IMR-90 (cell line): ENCODE measurements around the gene VPREB3. TPM values are rescaled to one million over a fixed set of nuclear protein-coding genes. Genes with fewer than 3 reads are reported as not detected.

Experiments
- ATAC-seq: fragments of 200-7000 bp; cut with Tn5 transposase; 2 replicates; pipeline ENCODE4 v1.9.1; 2020; ENCODE audit warnings: low read depth, mild to moderate bottlenecking, moderate library complexity
- BruUV-seq: library from RNA; stranded (reverse); fragments of 400-500 nt; replicated peaks from 2 replicates; lab custom pipeline; 2021; lab: Mats Ljungman, UMichigan
- CTCF ChIA-PET: fragments of 300-600 bp; formaldehyde crosslinking; extraction: SDS; loops from one replicate; lab custom pipeline; 2021; ENCODE audit warnings: antibody characterized with exemption; lab: Yijun Ruan, JAX
- POLR2A ChIA-PET: fragments of 300-600 bp; sonication (Branson Sonifier 250); formaldehyde crosslinking; loops from one replicate; lab custom pipeline; 2022; ENCODE audit warnings: antibody characterized with exemption; ENCODE audit not compliant: unreplicated experiment; lab: Charles Lee
- DNase-seq: peaks from one replicate; pipeline ENCODE4 v3.0.0; 2013
- H2AFZ ChIP-seq: replicated peaks from 2 replicates; pipeline ENCODE3; 2013; ENCODE audit warnings: low read length, mild to moderate bottlenecking; ENCODE audit not compliant: poor library complexity
- H2AK5ac ChIP-seq: 2 replicates; pipeline ENCODE4 v1.6.1; 2013; ENCODE audit warnings: low read depth, low read length, inconsistent platforms
- H2AK9ac ChIP-seq: replicated peaks from 2 replicates; pipeline ENCODE3; 2013; ENCODE audit warnings: mild to moderate bottlenecking, low read depth, low read length, moderate library complexity; ENCODE audit not compliant: poor library complexity
- H2BK120ac ChIP-seq: 2 replicates; pipeline ENCODE4 v1.6.1; 2013; ENCODE audit warnings: low read depth, low read length, inconsistent platforms
- H2BK15ac ChIP-seq: 3 replicates; pipeline ENCODE4 v1.6.1; 2013; ENCODE audit warnings: low read depth, low read length, inconsistent platforms
- H2BK20ac ChIP-seq: 2 replicates; pipeline ENCODE4 v1.6.1; 2013; ENCODE audit warnings: low read depth, mild to moderate bottlenecking, inconsistent platforms, low read length, moderate library complexity
- H2BK5ac ChIP-seq: 2 replicates; pipeline ENCODE4 v1.6.1; 2013; ENCODE audit warnings: mild to moderate bottlenecking, low read depth, low read length, inconsistent platforms; ENCODE audit not compliant: poor library complexity, severe bottlenecking
- H3K14ac ChIP-seq: replicated peaks from 2 replicates; pipeline ENCODE4 v1.6.1; 2013; ENCODE audit warnings: low read depth, low read length, inconsistent platforms
- H3K18ac ChIP-seq: 2 replicates; pipeline ENCODE4 v1.6.1; 2013; ENCODE audit warnings: low read depth, low read length, control low read depth
- H3K23ac ChIP-seq: 2 replicates; pipeline ENCODE4 v1.6.1; 2013; ENCODE audit warnings: low read depth, low read length, inconsistent platforms
- H3K27ac ChIP-seq: 2 replicates; pipeline ENCODE4 v1.5.1; 2013; ENCODE audit warnings: mild to moderate bottlenecking, control low read depth, low read length; ENCODE audit not compliant: insufficient read depth
- H3K27me3 ChIP-seq: 2 replicates; pipeline ENCODE4 v1.6.1; 2013; ENCODE audit warnings: low read length; ENCODE audit not compliant: control insufficient read depth, insufficient read depth
- H3K36me3 ChIP-seq: 2 replicates; pipeline ENCODE4 v1.6.1; 2013; ENCODE audit warnings: low read length, mixed read lengths; ENCODE audit not compliant: control insufficient read depth, insufficient read depth
- H3K4ac ChIP-seq: 2 replicates; pipeline ENCODE4 v1.6.1; 2013; ENCODE audit warnings: low read depth, low read length, inconsistent platforms
- H3K4me1 ChIP-seq: 2 replicates; pipeline ENCODE4 v1.6.1; 2013; ENCODE audit warnings: low read length, mixed read lengths; ENCODE audit not compliant: control insufficient read depth, insufficient read depth
- H3K4me2 ChIP-seq: 2 replicates; pipeline ENCODE4 v1.6.1; 2013; ENCODE audit warnings: low read depth, mild to moderate bottlenecking, control low read depth, low read length, moderate library complexity
- H3K4me3 ChIP-seq: 2 replicates; pipeline ENCODE4 v1.5.1; 2013; ENCODE audit warnings: low read depth, mild to moderate bottlenecking, control low read depth, low read length, moderate library complexity; ENCODE audit not compliant: insufficient read depth
- H3K56ac ChIP-seq: 2 replicates; pipeline ENCODE4 v1.6.1; 2013; ENCODE audit warnings: low read length, inconsistent platforms; ENCODE audit not compliant: insufficient read depth; ENCODE audit errors: extremely low read depth
- H3K79me1 ChIP-seq, 2 experiments: 2 replicates each; pipeline ENCODE4 v1.6.1; 2013; ENCODE audit warnings: low read length in 2 of 2, inconsistent platforms in 1 of 2, low read depth in 1 of 2
- H3K9ac ChIP-seq: 2 replicates; pipeline ENCODE4 v1.6.1; 2013; ENCODE audit warnings: low read depth, low read length, control low read depth
- H3K9me1 ChIP-seq: 2 replicates; pipeline ENCODE4 v1.6.1; 2013; ENCODE audit warnings: low read length, inconsistent platforms; ENCODE audit not compliant: insufficient read depth
- H3K9me3 ChIP-seq: 2 replicates; pipeline ENCODE4 v1.6.1; 2013; ENCODE audit warnings: low read length; ENCODE audit not compliant: control insufficient read depth, insufficient read depth
- H4K20me1 ChIP-seq: 2 replicates; pipeline ENCODE4 v1.6.1; 2013; ENCODE audit warnings: low read length, inconsistent platforms; ENCODE audit not compliant: insufficient read depth
- H4K5ac ChIP-seq: 2 replicates; pipeline ENCODE4 v1.6.1; 2013; ENCODE audit warnings: mild to moderate bottlenecking, low read depth, low read length, control low read depth
- H4K8ac ChIP-seq, 2 experiments: 2 replicates each; pipeline ENCODE4 v1.6.1; 2013; ENCODE audit warnings: low read depth in 2 of 2, low read length in 2 of 2, control low read depth in 1 of 2, inconsistent platforms in 1 of 2
- H4K91ac ChIP-seq: 2 replicates; pipeline ENCODE4 v1.6.1; 2013; ENCODE audit warnings: low read depth, low read length, inconsistent platforms; ENCODE audit not compliant: insufficient read depth
- BHLHE40 ChIP-seq: fragments of 150-350 bp; IDR thresholded peaks from 2 replicates; pipeline ENCODE4 v1.6.1; 2016; ENCODE audit warnings: mild to moderate bottlenecking, low read depth, low read length
- CEBPB ChIP-seq: IDR thresholded peaks from 2 replicates; pipeline ENCODE4 v1.6.1; 2012; ENCODE audit warnings: low read depth, low read length, improper control_type of control experiment
- CHD1 ChIP-seq: IDR thresholded peaks from 2 replicates; pipeline ENCODE4 v1.6.1; 2012; ENCODE audit warnings: low read depth, low read length, improper control_type of control experiment
- CTCF ChIP-seq: conservative IDR thresholded peaks from 2 replicates; pipeline ENCODE4 v1.5.1; 2012; ENCODE audit warnings: mild to moderate bottlenecking, low read depth, low read length, improper control_type of control experiment
- ELK1 ChIP-seq: fragments of 150-350 bp; IDR thresholded peaks from 2 replicates; pipeline ENCODE4 v1.6.1; 2016; ENCODE audit warnings: low read depth, mild to moderate bottlenecking, low read length, moderate library complexity, borderline replicate concordance
- FOS ChIP-seq: fragments of 150-350 bp; IDR thresholded peaks from 2 replicates; pipeline ENCODE4 v1.6.1; 2016; ENCODE audit warnings: low read depth, low read length
- MAZ ChIP-seq: IDR thresholded peaks from 2 replicates; pipeline ENCODE4 v1.6.1; 2012; ENCODE audit warnings: low read depth, mild to moderate bottlenecking, low read length, improper control_type of control experiment, moderate library complexity, borderline replicate concordance
- MXI1 ChIP-seq: IDR thresholded peaks from 2 replicates; pipeline ENCODE4 v1.6.1; 2012; ENCODE audit warnings: low read depth, mild to moderate bottlenecking, low read length, moderate library complexity, borderline replicate concordance
- NFE2L2 ChIP-seq: fragments of 150-350 bp; IDR thresholded peaks from 2 replicates; pipeline ENCODE4 v1.6.1; 2016; ENCODE audit warnings: low read depth, mild to moderate bottlenecking, low read length
- RCOR1 ChIP-seq: IDR thresholded peaks from 2 replicates; pipeline ENCODE4 v1.6.1; 2012; ENCODE audit warnings: mild to moderate bottlenecking, low read length, improper control_type of control experiment; ENCODE audit not compliant: insufficient replicate concordance
- SMC3 ChIP-seq: fragments of 150-350 bp; IDR thresholded peaks from 2 replicates; pipeline ENCODE4 v1.6.1; 2016; ENCODE audit warnings: low read depth, mild to moderate bottlenecking, antibody characterized with exemption, low read length, moderate library complexity
- WGBS, 2 experiments: methylation state at CpG; one replicate each; pipeline versions ENCODE4 v1.1.5 to v1.1.7; 2013; ENCODE audit warnings: missing lambda C conversion rate in 2 of 2; ENCODE audit not compliant: insufficient read length in 1 of 2; ENCODE audit errors: extremely low coverage in 2 of 2; 5-methylcytosine and 5-hydroxymethylcytosine counted together
- dilution Hi-C: fragments of 300-500 bp; cut with HindIII; formaldehyde crosslinking; loops from one replicate; pipeline ENCODE4 v1.14.3; 2018; ENCODE audit warnings: low sequenced_read_pairs; ENCODE audit not compliant: unreplicated experiment
- in situ Hi-C: fragments of 300-500 bp; cut with MboI; formaldehyde crosslinking; loops from 3 replicates; pipeline ENCODE4 v1.14.3; 2019; ENCODE audit warnings: low sequenced_read_pairs, inconsistent platforms, mixed read lengths
- intact Hi-C: fragments of 100-400 bp; cut with micrococcal nuclease; formaldehyde crosslinking; loops from 2 replicates; pipeline ENCODE4 v1.10.0; 2022
- polyA plus RNA-seq, 3 experiments: library from polyadenylated mRNA; depleted of rRNA; stranded (reverse); fragments of >200 nt; gene quantifications; 2 replicates each; pipeline ENCODE4 v1.2.3, GENCODE V29; 2012; ENCODE audit warnings: low replicate concordance in 1 of 3
- total RNA-seq: library from RNA; depleted of rRNA; stranded (reverse); fragments of >200 nt; gene quantifications from 2 replicates; pipeline ENCODE4 v1.2.3, GENCODE V29; 2012
- TF ChIP-seq, protein P1 (sequence below): fragments of 150-350 bp; IDR thresholded peaks from 2 replicates; pipeline ENCODE4 v1.6.1; 2017; ENCODE audit warnings: mild to moderate bottlenecking, antibody characterized with exemption, low read length, low read depth

VPREB3 gene
- total and polyA plus RNA-seq, 2 of the 4 experiments (the other 2 are of a cell fraction) = not detected

DNA sequence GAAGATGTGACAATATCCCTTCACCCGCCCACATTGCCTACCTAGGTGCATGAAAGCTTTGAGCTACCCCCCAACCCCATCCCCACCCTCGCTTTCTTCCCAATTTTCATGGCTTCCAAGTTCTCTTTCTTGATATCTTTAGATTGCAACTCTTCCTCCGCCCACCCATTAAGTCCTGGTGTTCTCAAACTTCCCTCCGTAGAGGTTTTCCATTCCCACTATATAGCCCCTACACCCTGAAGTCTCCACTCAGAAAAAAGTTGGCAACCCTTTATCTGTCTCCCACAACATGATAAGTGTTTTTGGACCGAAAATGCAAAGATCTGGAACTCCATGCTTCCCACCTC, 3.9 kb downstream of the VPREB3 start (continued):
- no peak for TF ChIP-seq FOS
- no peak for TF ChIP-seq RCOR1
- TF ChIP-seq MAZ = no peak

DNA sequence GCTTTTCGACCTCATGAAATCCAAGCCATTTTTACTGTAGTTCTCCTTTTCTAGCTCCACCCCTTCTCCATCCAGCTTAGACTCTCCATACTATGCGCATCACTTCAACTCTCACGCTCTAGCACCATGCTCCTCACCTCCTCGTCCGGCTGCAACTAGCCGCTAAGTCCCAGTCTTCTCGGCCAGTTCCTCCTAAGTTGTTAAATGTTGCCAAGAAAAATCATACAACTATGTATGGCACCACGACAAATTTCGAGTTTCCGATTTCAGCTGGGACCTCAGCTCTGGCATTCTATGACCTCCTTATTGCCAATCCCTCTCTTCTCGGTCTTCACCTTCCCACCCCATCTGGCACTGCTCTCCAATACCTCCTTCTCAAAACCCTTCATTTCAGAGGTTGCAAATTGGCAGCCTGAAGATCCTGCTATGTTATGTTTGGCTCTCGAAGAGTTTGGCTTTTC, 4.4 kb downstream of the VPREB3 start:
- Histone ChIP-seq H3K9me1 (peaks cover 5% of the 10 kb centered on the region), H2AFZ (peak overlapping the region; percentile 74), H3K14ac (0 out of 2 replicates have a peak overlapping the region, but pooled peaks have one; percentile 22), H3K4me1 (peaks cover 4% of the 10 kb centered on the region), H3K4me2 (peak overlapping the region; percentile 99), H3K79me1 (peaks cover 12 to 31% of the 10 kb centered on the region in 2 experiments), H3K4me3 (peak overlapping the region; percentile 85; the same call in 1 of the 2 replicates), H2BK20ac (no peak overlapping the region), H2BK120ac (no peak overlapping the region), H3K27ac (no peak overlapping the region), H2BK15ac (no peak overlapping the region), H3K23ac (peak overlapping the region; percentile 48; the same call in 1 of the 2 replicates), H3K9me3 (no peaks in the 10 kb centered on the region), H3K27me3 (no peaks in the 10 kb centered on the region), H2BK5ac (no peak overlapping the region), H3K9ac (0 out of 2 replicates have a peak overlapping the region, but pooled peaks have one; percentile 77), H4K91ac (no peak overlapping the region), H3K18ac (no peak overlapping the region), H3K56ac (no peak overlapping the region), H3K36me3 (peaks cover 3% of the 10 kb centered on the region), H3K4ac (peak overlapping the region; percentile 15; the same call in 1 of the 2 replicates), H4K5ac (no peak overlapping the region), H4K8ac (no peak overlapping the region; a peak in 1 of 4 replicates), H4K20me1 (no peaks in the 10 kb centered on the region), H2AK5ac (no peak overlapping the region; the same call in 1 of the 2 replicates), H2AK9ac (peak overlapping the region; percentile 73)
- DNase-seq = no peak
- CTCF ChIA-PET = interaction anchor here (1.1 kb wide), 1 partner anchor 22 kb away, joined by 8 read pairs; no protein-coding TSS in a partner anchor
- intact Hi-C loops = no loop called here
- BruUV-seq = no TSS peak
- POLR2A ChIA-PET = no interaction called here
- ATAC-seq = no peak
- 87% methylated on average over 11 of the region's 12 CpGs; no CpG with 5 or more reads in 1 of the 2 experiments for WGBS, 2 experiments
- dilution Hi-C loops = no loop called here
- in situ Hi-C loops = no loop called here
- TF ChIP-seq NFE2L2 (no peak), MAZ (no peak), MXI1 (no peak), SMC3 (no peak), CEBPB (no peak), ELK1 (no peak), RCOR1 (no peak), BHLHE40 (no peak), CHD1 (no peak), CTCF (no peak), FOS (no peak)
- TF ChIP-seq, protein P1, sequence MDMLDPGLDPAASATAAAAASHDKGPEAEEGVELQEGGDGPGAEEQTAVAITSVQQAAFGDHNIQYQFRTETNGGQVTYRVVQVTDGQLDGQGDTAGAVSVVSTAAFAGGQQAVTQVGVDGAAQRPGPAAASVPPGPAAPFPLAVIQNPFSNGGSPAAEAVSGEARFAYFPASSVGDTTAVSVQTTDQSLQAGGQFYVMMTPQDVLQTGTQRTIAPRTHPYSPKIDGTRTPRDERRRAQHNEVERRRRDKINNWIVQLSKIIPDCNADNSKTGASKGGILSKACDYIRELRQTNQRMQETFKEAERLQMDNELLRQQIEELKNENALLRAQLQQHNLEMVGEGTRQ = no peak
